ENCODE results near the gene KRT83. TPM values are rescaled to one million over a fixed set of nuclear protein-coding genes. Genes with fewer than 3 reads are reported as not detected.
"Not testable (repeated sequence)": the region's sequence is repeated elsewhere in the genome, so short reads cannot be mapped to it uniquely, and the experiment has no call there.

The KRT83 gene
- total RNA-seq, 4 donors from 2014 or later, result not detected

DNA sequence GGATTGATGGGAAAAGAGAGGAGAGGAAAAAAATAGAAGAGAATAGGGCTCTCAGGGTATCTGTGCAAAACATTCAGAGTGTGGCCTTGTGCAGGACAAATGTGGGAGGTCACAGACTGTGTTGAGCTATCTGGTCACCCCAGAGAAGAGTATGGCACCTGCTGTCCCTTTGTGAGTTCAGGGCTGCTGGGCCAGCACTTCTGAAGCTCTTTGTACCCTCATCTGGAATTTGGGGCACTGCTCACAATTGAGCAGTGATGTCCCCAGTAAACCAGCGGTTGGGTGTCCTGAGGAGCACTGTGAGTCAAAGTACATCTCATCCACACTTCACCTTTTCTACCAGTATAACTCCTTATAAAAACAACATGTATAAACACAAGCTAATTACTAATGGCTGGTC lies 27.3 kb downstream of the KRT83 start:
- TF ChIP-seq POLR2A (IDR thresholded peaks at IDR 0.05) (no peak), EP300 (IDR thresholded peaks at IDR 0.05) (no peak), CTCF (IDR thresholded peaks at IDR 0.05) (no peak)
- no peak overlapping the region for H3K4me3 ChIP-seq
- H3K27ac ChIP-seq, result no peak overlapping the region
- no peaks in the 10 kb centered on the region for H3K4me1 ChIP-seq
- no peaks in the 10 kb centered on the region for H3K9me3 ChIP-seq
- H3K36me3 ChIP-seq, result no peaks in the 10 kb centered on the region
- H3K27me3 ChIP-seq, result peaks cover 0 to 42% of the 10 kb centered on the region in 2 donors
- DNase-seq (ENCODE audit: low spot score in 2 of 2), result no peak
- 71 to 75% methylated on average over 1 of the region's 1 CpG for WGBS, 2 donors

GRCh38 chr12:52291267-52291935 lies 29.8 kb downstream of the KRT83 start, which contains the start of gene KRT81:
Gene KRT81 (minus strand): TSS chr12:52291534. CDS start chr12:52291465, 69 bp downstream.
- Histone ChIP-seq H3K4me3 (no peak within 1 kb of the TSS), H3K27ac (no peak within 1 kb of the TSS), H3K4me1 (no peaks in the 10 kb centered on the region), H3K9me3 (no peaks in the 10 kb centered on the region), H3K36me3 (no peaks in the 10 kb centered on the region), H3K27me3 (peaks cover 0 to 37% of the 10 kb centered on the region in 2 donors)
- no peak for DNase-seq (ENCODE audit: low spot score in 2 of 2)
- TF ChIP-seq CTCF (IDR thresholded peaks at IDR 0.05) (no peak), POLR2A (IDR thresholded peaks at IDR 0.05) (no peak)
- 40 to 53% methylated on average over 7 to 12 of the region's 32 CpGs for WGBS, 2 donors

DNA sequence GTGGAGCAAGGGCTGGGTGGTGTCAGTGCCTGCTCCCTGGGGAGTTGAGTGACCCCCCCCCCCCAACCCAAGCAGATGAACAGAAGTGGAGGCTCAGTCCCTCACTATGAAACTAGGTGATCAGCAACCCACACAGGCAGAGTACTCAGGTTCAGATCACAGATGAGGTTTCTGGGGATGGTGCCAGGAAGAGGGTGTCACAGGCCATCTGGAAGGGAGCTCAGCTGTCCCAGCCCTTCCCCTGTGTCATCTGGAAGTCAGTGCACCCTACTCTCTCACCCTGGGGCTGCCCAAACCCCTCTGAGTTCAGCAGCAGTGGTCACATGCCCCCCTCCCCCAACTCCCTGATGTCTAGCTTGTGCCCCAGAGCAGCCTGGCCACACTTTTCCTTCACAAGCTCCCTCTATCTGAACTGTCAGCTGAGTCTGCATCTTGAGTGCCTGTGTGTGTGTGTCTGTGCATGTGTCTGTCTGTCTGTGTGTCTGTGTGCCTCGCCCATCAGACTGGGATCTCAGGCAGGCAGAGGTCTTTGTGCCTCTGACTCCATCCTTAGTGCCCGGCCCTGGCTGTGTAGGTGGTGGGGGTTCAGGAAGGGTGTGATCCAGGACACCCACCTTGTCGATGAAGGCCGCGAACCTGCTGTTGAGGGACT lies 30.6 kb downstream of the KRT83 start:
- H3K36me3 ChIP-seq; H3K27ac ChIP-seq; DNase-seq (ENCODE audit: low spot score in 2 of 2); H3K4me1 ChIP-seq; H3K9me3 ChIP-seq; H3K4me3 ChIP-seq: not testable (repeated sequence)
- H3K27me3 ChIP-seq, result peaks cover 0 to 30% of the 10 kb centered on the region in 2 donors
- WGBS, 2 donors, result no CpG with 5 or more reads among the region's 5 CpGs

GRCh38 chr12:52287816-52288805 lies 33.1 kb downstream of the KRT83 start:
- WGBS, 2 donors, result 84 to 88% methylated on average over 14 to 17 of the region's 17 CpGs
- H3K36me3 ChIP-seq; H3K9me3 ChIP-seq; H3K4me1 ChIP-seq; H3K4me3 ChIP-seq; H3K27ac ChIP-seq; DNase-seq (ENCODE audit: low spot score in 2 of 2): not testable (repeated sequence)
- H3K27me3 ChIP-seq, result peaks cover 0 to 19% of the 10 kb centered on the region in 2 donors

GRCh38 chr12:52286857-52287785 lies 34.1 kb downstream of the KRT83 start:
- not testable (repeated sequence) for H3K27me3 ChIP-seq; H3K36me3 ChIP-seq; H3K9me3 ChIP-seq; H3K27ac ChIP-seq; H3K4me1 ChIP-seq; H3K4me3 ChIP-seq; DNase-seq (ENCODE audit: low spot score in 2 of 2)
- WGBS, 2 donors, result 86 to 95% methylated on average over 19 to 20 of the region's 21 CpGs

All from tibial nerve (tissue), 4 donors.